GM21825 (cell line): ENCODE data around the gene OR10H2.
"Not testable (repeated sequence)": the region's sequence is repeated elsewhere in the genome, so short reads cannot be mapped to it uniquely, and the experiment has no call there.

Source experiments
- ATAC-seq: cut with Tn5 transposase; IDR thresholded peaks from one replicate; pipeline ENCODE4 v1.9.1; 2021; ENCODE audit warnings: mild to moderate bottlenecking, moderate library complexity; ENCODE audit not compliant: unreplicated experiment

Gene OR10H2

DNA sequence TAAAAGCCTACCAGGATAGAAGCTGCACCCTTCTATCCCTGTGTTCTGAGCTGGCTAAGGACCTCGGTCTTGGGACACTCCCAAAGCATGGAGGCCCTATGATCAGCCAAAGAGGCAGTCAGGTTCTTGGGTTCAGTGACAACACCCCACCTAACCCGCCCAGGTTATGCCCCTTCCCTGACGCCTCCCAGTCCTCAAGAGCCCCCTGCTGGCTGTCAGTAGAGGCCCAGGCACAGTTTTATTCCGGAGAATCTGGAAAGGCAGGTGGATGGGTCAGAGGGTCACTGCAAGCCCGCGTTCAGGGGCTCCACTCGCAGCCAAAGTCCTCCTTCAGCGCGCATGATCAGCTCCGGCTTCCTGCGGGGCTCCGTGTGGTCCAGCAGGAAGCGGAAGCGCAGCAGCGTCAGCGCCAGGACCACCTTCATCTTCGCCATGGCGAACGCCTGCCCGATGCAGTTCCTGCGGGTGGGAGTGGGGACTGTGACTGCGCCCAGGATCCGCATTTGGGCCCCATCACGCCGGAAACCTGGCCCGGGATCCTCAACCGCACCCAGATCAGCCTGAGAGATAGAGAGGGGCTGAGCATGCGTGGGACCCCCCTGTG is 32.2 kb downstream of the OR10H2 start:
- no peak for ATAC-seq

GRCh38 chr19:15769586-15769985 is 41.8 kb downstream of the OR10H2 start:
- ATAC-seq = no peak

- not testable (repeated sequence) for ATAC-seq
Observed at GRCh38 chr19:15774159-15774558, 46.3 kb downstream of the OR10H2 start.

GRCh38 chr19:15775249-15775648 is 47.4 kb downstream of the OR10H2 start:
- no peak for ATAC-seq

DNA sequence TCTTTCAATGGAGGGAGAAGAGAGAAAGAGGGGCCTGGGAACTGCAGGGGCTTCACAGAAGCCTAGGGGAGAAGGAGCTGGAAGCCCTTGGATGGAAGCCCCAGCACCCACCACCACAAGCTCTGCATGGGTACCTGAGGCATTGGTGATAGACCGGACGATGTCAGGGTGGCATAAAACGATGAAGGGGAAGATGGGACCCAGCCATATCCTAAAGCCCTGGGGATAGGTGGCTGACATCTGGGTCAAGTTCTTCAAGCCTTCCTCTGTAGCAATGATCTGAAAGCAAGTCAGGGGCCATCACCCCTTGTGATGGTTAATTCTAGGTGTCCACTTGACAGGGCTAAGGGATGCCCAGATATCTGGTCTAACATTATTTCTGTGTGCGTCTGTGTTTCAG is 48.4 kb downstream of the OR10H2 start:
- ATAC-seq = no peak

GRCh38 chr19:15776991-15777970 is 49.5 kb downstream of the OR10H2 start:
- no peak for ATAC-seq
